ENCODE results near the gene FAM171A2. TPM values are rescaled to one million over a fixed set of nuclear protein-coding genes. Genes with fewer than 3 reads are reported as not detected.
"Not testable (repeated sequence)": the region's sequence is repeated elsewhere in the genome, so short reads cannot be mapped to it uniquely, and the experiment has no call there.

Gene FAM171A2
- total RNA-seq, 1 experiment from 2014 or later, result 29.9 TPM

DNA sequence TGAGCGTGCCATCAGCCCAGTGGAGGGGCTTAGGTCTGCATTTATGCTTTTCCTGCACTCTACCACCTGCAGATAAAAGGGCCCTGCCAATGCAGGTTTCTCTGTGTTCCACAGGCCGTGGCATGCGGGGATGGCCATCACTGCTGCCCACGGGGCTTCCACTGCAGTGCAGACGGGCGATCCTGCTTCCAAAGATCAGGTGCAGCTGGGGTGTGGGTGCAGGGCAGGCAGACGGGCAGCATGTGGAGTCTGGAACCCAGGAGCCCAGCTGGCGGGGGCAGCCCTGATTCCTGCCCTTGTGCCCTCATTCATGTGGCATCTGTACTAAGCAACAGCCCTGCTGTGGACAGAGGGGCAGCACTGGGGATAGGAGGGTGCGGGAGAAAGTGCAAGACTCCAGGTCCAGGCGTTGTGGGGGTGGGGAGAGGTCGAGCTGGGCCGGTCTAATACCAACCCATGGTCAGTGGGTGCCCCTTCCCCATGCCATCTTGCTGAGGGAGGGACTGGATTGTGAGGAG, 14.0 kb downstream of the FAM171A2 start (continued):
- no peak for TF ChIP-seq ZBTB43 (CRISPR knock-in tag; IDR thresholded peaks at IDR 0.05)
- TF ChIP-seq EMX1 (CRISPR knock-in tag; IDR thresholded peaks at IDR 0.05), result no peak

DNA sequence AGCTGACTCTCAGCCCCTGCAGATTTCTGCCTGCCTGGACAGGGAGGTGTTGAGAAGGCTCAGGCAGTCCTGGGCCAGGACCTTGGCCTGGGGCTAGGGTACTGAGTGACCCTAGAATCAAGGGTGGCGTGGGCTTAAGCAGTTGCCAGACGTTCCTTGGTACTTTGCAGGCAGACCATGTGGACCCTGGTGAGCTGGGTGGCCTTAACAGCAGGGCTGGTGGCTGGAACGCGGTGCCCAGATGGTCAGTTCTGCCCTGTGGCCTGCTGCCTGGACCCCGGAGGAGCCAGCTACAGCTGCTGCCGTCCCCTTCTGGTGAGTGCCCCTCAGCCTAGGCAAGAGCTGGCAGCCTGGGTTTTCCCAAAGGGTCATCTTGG, 14.7 kb downstream of the FAM171A2 start:
- H3K36me3 Mint-ChIP-seq, result no peaks in the 10 kb centered on the region
- ATAC-seq (no peak), DNase-seq (ENCODE audit: low spot score) (no peak)
- ChIA-PET CTCF (interaction anchor here (0.9 to 7.8 kb wide), 3 partner anchors 14 to 139 kb away, joined by 4 to 102 read pairs (median 61); partner anchors contain the start of gene FAM171A2), POLR2A (no interaction called here)
- TF ChIP-seq, protein P1, sequence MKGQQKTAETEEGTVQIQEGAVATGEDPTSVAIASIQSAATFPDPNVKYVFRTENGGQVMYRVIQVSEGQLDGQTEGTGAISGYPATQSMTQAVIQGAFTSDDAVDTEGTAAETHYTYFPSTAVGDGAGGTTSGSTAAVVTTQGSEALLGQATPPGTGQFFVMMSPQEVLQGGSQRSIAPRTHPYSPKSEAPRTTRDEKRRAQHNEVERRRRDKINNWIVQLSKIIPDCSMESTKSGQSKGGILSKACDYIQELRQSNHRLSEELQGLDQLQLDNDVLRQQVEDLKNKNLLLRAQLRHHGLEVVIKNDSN (CRISPR knock-in tag; IDR thresholded peaks at IDR 0.05), result no peak
- TF ChIP-seq NR1H2 (CRISPR knock-in tag; IDR thresholded peaks at IDR 0.05) (no peak), FOXP1 (CRISPR knock-in tag; IDR thresholded peaks at IDR 0.05; ENCODE audit: borderline replicate concordance) (no peak)
- peaks cover 11% of the 10 kb centered on the region for H3K4me1 Mint-ChIP-seq
- no peak overlapping the region for H3K27ac Mint-ChIP-seq
- H3K4me3 Mint-ChIP-seq, result no peak overlapping the region
- no peaks in the 10 kb centered on the region for H3K9me3 Mint-ChIP-seq
- peaks cover 11% of the 10 kb centered on the region for H3K27me3 Mint-ChIP-seq (ENCODE audit: low read depth)

DNA sequence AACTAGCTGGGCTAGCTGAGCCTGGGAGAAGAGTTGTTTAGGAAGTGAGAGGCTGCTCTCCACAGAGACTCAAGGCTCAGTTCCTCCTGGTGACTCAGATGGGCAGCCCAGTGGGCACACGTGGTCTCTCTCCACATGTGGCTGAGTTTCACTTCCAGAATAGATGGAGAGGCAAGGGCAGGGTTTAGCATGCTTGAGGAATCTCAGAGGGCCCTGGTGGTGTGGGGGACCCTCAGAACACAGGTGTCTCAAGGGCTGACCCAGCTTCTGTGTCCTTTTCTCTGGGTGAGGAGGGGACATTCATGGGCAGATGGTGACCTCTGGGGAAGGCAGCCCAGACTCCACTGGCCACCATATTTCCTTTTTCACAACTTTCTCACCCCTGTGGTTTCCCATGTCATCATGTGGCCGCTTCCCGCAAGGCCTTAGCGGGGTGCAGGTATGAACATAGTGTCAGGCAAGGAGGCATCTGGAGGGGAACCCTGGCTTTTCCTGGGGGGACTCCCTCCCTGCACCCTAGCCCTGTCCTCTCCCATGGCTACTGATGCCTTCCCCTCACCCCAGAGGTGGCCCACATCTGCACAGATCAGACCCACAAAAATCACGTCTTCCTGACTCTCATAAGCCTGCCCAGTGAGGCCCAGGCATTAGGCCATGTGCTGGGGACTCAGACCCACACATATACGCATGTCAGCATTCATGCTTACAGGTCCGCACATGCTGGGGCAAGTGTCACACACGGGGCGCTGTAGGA, 15.2 kb downstream of the FAM171A2 start:
- H3K36me3 Mint-ChIP-seq, result no peaks in the 10 kb centered on the region
- H3K4me1 Mint-ChIP-seq, result peaks cover 11% of the 10 kb centered on the region
- TF ChIP-seq E2F5 (CRISPR knock-in tag; IDR thresholded peaks at IDR 0.05), result no peak
- TF ChIP-seq, protein P2, sequence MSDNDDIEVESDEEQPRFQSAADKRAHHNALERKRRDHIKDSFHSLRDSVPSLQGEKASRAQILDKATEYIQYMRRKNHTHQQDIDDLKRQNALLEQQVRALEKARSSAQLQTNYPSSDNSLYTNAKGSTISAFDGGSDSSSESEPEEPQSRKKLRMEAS (CRISPR knock-in tag; IDR thresholded peaks at IDR 0.05), result no peak
- TF ChIP-seq GRHL2 (CRISPR knock-in tag; IDR thresholded peaks at IDR 0.05; ENCODE audit: insufficient replicate concordance, severe bottlenecking), result no peak
- no peak for TF ChIP-seq ELF4 (CRISPR knock-in tag; IDR thresholded peaks at IDR 0.05; ENCODE audit: low read depth)
- no peak for TF ChIP-seq FOXJ3 (CRISPR knock-in tag; IDR thresholded peaks at IDR 0.05; ENCODE audit: borderline replicate concordance)
- no peak for TF ChIP-seq GABPB1 (CRISPR knock-in tag; IDR thresholded peaks at IDR 0.05)
- TF ChIP-seq CREB1 (CRISPR knock-in tag; IDR thresholded peaks at IDR 0.05), result no peak
- no peak for TF ChIP-seq NR2C2 (CRISPR knock-in tag; IDR thresholded peaks at IDR 0.05)
- POLR2A ChIA-PET, result no interaction called here
- CTCF ChIA-PET, result interaction anchor here (1.4 to 7.8 kb wide), 3 partner anchors 14 to 138 kb away, joined by 3 to 102 read pairs (median 61); partner anchors contain the start of gene FAM171A2
- no peaks in the 10 kb centered on the region for H3K9me3 Mint-ChIP-seq
- DNase-seq (ENCODE audit: low spot score) (no peak), ATAC-seq (no peak)
- H3K27ac Mint-ChIP-seq, result no peak overlapping the region
- H3K4me3 Mint-ChIP-seq, result no peak overlapping the region
- H3K27me3 Mint-ChIP-seq (ENCODE audit: low read depth), result peaks cover 16% of the 10 kb centered on the region

- H3K36me3 Mint-ChIP-seq; H3K27ac Mint-ChIP-seq; H3K4me3 Mint-ChIP-seq; POLR2A ChIA-PET; ATAC-seq; H3K9me3 Mint-ChIP-seq; H3K4me1 Mint-ChIP-seq; DNase-seq (ENCODE audit: low spot score): not testable (repeated sequence)
- H3K27me3 Mint-ChIP-seq (ENCODE audit: low read depth), result peaks cover 20% of the 10 kb centered on the region
- CTCF ChIA-PET, result interaction anchor here (1.0 to 1.4 kb wide), 2 partner anchors 16 to 137 kb away, joined by 3 read pairs; partner anchors contain the start of gene FAM171A2
These were observed 16.2 kb downstream of the FAM171A2 start for GRCh38 chr17:44347206-44348055.

All from WTC11 (cell line).